GM12801 (cell line): ENCODE data around the gene ELANE.

ENCODE experiments used
- TF ChIP-seq, protein P1 (sequence below): IDR thresholded peaks from one replicate; pipeline ENCODE4 v1.5.1; 2011; ENCODE audit warnings: control low read depth; ENCODE audit not compliant: insufficient read length; ENCODE audit errors: extremely low read depth

Gene ELANE

DNA sequence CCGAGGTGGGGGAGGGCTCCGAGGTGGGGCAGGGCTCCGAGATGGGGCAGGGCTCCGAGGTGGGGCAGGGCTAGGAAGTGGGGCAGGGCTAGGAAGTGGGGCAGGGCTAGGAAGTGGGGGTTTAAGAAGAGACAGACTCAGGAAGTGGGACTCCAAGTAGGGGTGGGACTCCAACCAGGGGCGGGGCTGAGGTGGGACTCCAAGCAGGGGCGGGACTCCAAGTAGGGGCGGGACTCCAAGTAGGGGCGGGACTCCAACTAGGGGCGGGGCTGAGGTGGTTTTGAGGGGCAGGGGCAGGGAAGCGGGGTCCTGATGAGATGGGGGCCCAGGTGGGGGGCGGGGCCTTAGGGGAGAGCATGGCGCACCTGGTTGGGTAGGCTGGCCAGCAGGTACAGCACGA, 21.0 kb downstream of the ELANE start:
- TF ChIP-seq, protein P1, sequence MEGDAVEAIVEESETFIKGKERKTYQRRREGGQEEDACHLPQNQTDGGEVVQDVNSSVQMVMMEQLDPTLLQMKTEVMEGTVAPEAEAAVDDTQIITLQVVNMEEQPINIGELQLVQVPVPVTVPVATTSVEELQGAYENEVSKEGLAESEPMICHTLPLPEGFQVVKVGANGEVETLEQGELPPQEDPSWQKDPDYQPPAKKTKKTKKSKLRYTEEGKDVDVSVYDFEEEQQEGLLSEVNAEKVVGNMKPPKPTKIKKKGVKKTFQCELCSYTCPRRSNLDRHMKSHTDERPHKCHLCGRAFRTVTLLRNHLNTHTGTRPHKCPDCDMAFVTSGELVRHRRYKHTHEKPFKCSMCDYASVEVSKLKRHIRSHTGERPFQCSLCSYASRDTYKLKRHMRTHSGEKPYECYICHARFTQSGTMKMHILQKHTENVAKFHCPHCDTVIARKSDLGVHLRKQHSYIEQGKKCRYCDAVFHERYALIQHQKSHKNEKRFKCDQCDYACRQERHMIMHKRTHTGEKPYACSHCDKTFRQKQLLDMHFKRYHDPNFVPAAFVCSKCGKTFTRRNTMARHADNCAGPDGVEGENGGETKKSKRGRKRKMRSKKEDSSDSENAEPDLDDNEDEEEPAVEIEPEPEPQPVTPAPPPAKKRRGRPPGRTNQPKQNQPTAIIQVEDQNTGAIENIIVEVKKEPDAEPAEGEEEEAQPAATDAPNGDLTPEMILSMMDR, result no peak

DNA sequence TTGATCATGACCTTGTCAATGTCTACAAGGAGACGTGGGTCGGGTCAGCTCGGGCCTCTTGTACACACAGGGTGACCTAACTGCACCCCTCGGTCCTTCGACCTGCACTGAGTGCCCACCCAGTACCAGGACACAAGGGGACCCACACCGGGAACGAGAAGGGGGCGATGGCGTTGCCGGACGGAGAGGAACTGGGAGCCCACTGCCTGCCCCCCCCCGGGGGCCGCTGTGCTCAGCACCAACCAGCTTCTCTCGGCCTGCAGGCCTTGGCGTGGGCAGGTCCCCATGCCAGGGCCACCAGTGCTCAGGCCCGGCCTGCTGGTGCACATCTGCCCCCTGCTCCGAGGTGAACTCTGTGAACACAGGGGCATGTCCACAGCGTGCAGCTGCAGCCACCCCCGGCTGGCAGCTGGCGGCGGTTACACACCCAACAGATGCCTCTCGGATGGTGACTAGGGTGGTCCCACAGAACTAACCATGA, 21.5 kb downstream of the ELANE start:
- TF ChIP-seq, protein P1, result no peak

DNA sequence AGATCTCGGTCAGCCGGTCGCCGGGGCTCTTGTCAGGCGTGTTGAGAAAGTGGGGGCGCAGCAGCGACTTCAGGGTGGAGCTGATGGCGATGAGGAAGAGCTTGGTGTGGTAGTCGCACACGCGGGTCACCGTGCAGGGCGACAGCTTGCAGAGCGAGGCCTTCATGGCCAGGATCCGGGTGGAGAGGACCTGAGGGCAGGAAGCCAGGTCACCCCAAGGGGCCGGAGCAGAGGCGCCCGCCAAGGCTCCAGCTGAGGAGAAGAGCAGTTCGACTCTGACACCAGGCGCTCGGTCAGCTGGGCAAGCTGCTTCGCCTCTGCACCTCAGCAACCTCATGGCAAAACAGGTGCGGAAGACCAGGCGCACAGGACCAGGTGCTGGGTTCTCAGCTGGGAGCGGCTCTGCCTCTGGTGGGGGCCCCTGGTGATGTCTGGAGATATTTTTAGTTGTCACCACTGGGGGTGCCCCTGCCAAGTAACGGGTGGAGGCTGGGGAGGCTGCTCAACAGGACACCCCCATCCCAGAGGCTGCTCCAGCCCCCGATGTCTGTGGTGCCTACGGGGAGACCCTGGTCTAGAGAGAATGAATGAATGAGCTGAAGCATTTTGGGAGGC, 23.3 kb downstream of the ELANE start:
- TF ChIP-seq, protein P1, result no peak

DNA sequence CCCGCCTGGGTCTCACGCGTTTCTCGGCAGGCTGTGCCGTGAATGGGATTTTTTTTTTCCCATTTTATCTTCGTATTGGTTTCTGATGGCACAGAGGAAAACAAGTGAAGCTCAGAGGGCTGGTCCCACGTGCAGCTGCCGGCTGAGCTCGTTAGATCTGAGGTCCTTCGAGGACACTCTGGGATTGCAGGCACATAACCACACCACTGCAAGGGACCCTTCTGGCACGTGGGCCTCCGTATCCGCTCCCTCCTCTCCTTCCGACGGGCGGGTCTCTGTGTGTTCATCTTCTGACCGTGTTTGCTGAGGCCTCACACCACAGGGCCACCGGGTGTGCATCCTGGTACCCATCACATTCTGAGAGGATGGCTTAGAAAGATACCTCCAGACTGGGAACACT, 24.0 kb downstream of the ELANE start:
- TF ChIP-seq, protein P1, result no peak

DNA sequence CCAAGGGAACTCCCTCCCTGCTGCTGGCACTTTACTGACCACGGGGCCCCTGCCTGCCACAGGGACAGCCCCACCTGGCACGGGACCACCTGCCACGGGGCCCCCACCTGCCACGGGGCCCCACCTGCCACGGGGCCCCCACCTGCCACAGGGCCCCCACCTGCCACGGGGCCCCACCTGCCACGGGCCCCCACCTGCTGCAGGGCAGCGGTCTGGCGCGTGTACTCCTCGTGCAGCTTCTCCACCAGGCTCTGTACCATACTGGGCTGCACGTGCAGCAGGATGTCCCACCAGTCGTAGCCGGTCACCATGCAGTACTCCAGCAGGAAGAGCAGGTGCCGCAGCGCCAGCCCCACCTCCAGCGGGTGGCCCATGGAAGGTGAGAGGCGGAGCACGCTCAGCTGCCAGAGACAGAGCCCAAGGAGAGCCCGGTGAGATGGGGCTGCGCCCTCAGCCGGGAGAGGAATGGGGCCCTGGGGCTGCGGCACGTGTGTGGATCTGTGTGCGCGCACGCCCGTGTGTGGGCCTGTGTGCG, 24.7 kb downstream of the ELANE start:
- TF ChIP-seq, protein P1, result no peak

DNA sequence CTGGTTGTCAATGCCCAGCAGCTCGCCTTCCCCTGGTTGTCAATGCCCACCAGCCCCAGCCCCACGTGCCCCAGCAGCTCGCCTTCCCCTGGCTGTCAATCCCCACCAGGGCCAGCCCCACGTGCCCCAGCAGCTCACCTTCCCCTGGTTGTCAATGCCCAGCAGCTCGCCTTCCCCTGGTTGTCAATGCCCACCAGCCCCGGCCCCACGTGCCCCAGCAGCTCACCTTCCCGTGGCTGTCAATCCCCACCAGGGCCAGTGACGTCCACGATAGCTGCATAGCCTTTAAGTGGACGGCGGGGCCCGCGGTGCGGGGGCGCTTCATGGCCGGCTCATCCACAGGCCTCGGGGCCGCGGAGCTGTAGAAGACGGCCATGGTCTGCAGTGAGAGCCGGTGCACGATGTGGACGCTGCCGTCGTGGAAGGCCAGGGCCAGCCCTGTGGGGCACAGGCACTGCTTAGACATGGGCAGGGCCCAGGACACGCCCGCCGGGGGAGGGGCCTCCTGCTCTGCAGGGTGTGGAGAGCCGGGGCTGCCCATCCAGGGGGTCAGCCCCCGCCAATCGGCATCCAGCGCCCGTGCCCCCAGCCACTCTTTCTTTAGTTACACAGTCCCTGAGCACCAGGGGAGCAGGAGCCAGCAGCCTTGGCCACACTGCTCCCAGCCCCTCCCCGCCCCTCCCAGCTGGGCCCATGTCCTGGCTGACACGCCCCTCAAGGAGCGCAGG, 27.8 kb downstream of the ELANE start:
- TF ChIP-seq, protein P1, result no peak

DNA sequence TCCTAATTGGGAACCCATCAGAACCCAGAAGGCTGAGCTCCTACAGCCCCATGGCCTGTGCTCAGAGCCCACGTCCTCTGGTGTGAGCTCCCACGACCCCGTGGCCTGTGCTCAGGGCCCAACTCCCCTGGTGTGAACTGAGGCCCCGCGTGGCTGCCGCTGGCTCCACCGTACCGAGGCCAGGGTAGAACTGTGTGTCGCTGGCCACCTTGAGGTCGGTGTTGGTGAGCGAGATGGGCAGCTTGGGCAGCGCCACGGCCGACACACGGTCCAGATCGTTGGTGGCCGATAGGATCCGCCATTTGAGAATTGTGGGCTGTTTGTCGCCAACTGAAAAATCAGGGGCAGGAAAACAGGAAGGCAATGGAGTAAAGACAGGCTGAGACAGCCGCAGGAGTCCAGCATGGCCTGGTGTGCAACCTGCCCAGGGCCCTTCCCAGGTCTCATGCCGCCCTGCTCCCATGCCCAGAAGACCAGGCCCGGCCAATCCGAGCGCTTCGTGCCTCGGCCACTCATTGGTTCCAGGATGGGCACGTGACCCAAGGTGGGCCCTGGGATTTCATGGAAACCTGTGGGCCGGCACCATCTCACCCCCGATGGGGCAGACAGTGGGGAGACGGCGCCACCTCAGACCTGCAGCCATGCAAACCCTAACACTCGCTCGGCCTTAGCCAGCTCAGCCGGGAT, 29.4 kb downstream of the ELANE start:
- TF ChIP-seq, protein P1, result no peak
